ENCODE data around the gene CRYBB2. TPM values are rescaled to one million over a fixed set of nuclear protein-coding genes. Genes with fewer than 3 reads are reported as not detected.
A peak's percentile ranks its signal among the peaks of the same experiment; 100 is the strongest.
"Not testable (repeated sequence)": the region's sequence is repeated elsewhere in the genome, so short reads cannot be mapped to it uniquely, and the experiment has no call there.

The CRYBB2 gene
- polyA plus RNA-seq, 1 experiment, result 0.92 TPM

DNA sequence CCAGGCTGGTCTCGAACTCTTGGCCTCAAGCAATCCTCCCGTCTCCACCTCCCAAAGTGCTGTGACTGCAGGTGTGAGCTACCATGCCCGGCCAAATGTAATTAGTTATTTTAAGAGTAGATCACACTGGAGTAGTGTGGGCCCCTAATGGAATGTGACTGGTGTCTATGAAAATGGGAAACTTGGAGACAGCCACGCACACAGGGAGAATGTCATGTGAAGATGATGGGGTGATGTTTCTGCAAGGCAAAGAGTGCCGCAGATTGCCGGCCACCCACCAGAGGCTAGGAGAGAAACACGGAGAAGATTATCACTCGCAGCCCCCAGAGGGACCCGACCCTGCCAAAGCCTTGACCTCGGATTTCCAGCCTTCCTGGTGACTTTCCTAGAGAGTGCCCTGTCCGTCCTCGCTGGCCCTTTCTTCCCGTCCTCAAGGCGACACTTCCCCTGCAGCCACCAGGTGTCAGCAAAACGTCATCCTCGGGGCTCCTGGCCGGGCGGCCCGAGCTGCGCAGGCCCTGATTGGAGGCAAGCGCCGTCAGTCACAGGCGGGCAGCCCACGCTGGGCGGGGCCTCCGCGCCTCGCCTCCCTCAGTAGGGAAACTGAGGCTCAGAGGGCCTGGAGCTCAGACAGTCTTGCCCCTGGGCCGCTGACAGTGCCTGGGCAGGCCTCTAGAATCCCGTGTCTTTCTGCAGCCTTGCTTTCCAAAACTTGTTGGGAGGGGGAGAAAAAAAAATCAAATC lies 16.3 kb downstream of the CRYBB2 start:
- TF ChIP-seq, protein P1, sequence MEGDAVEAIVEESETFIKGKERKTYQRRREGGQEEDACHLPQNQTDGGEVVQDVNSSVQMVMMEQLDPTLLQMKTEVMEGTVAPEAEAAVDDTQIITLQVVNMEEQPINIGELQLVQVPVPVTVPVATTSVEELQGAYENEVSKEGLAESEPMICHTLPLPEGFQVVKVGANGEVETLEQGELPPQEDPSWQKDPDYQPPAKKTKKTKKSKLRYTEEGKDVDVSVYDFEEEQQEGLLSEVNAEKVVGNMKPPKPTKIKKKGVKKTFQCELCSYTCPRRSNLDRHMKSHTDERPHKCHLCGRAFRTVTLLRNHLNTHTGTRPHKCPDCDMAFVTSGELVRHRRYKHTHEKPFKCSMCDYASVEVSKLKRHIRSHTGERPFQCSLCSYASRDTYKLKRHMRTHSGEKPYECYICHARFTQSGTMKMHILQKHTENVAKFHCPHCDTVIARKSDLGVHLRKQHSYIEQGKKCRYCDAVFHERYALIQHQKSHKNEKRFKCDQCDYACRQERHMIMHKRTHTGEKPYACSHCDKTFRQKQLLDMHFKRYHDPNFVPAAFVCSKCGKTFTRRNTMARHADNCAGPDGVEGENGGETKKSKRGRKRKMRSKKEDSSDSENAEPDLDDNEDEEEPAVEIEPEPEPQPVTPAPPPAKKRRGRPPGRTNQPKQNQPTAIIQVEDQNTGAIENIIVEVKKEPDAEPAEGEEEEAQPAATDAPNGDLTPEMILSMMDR (IDR thresholded peaks at IDR 0.05; ENCODE audit: insufficient read depth, low read depth, low read length), result peak; percentile 63
- ChIA-PET CTCF (interaction anchor here (0.7 kb wide), 1 partner anchor 537 kb away, joined by 3 read pairs; no protein-coding TSS in a partner anchor), POLR2A (no interaction called here)
- DNase-seq (ENCODE audit: low read depth), result no peak
- Histone ChIP-seq H3K27me3 (ENCODE audit: control insufficient read depth, insufficient read depth, low read length) (no peaks in the 10 kb centered on the region), H3K4me3 (ENCODE audit: low read depth, low read length) (no peak overlapping the region), H3K36me3 (ENCODE audit: control insufficient read depth, insufficient read depth, low read length) (no peaks in the 10 kb centered on the region)

DNA sequence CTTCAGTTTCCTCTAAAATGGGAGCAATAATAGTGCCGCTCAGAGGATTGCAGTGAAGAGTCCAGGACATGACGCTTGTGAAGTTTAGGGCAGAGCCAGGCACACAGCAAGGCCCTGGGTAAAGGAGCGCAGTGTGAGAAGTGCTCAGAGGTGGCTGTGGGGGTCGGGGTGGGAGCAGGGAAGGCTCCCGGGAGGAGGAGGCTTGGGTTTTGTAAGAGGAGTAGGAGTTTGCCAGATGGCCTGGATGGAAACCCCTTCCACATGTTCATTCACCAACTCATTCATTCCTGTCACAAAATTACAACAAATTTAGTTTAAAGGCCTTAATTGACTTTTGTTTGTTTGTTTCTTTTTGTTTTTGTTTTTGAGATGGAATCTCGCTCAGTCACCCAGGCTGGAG lies 17.0 kb downstream of the CRYBB2 start:
- ChIA-PET POLR2A (no interaction called here), CTCF (interaction anchor here (0.7 kb wide), 1 partner anchor 537 kb away, joined by 3 read pairs; no protein-coding TSS in a partner anchor)
- H3K27me3 ChIP-seq (ENCODE audit: control insufficient read depth, insufficient read depth, low read length), result no peaks in the 10 kb centered on the region
- TF ChIP-seq, protein P1 (IDR thresholded peaks at IDR 0.05; ENCODE audit: insufficient read depth, low read depth, low read length), result no peak
- H3K4me3 ChIP-seq (ENCODE audit: low read depth, low read length), result no peak overlapping the region
- DNase-seq (ENCODE audit: low read depth), result no peak
- H3K36me3 ChIP-seq (ENCODE audit: control insufficient read depth, insufficient read depth, low read length), result no peaks in the 10 kb centered on the region

DNA sequence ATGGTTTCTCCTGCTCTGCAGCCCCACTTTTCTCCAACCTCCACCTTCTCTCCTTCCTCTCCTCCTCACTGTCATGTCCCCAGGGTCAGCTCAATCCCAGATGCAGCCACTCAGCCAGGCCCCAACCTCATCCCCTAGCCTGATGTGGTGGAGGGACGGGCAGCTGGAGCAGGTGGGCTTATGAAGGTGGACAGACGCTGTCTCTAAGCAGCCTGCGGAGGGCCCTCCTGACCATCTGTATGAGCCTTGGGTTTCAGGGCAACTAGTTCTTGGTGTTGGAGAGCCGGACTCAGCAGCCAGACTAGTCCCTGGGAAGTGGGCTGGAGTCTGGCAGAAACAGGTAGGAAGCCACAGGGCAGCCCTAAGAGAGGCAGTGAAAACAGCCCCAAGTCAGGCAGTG lies 18.1 kb downstream of the CRYBB2 start:
- TF ChIP-seq, protein P1 (IDR thresholded peaks at IDR 0.05; ENCODE audit: insufficient read depth, low read depth, low read length), result no peak

DNA sequence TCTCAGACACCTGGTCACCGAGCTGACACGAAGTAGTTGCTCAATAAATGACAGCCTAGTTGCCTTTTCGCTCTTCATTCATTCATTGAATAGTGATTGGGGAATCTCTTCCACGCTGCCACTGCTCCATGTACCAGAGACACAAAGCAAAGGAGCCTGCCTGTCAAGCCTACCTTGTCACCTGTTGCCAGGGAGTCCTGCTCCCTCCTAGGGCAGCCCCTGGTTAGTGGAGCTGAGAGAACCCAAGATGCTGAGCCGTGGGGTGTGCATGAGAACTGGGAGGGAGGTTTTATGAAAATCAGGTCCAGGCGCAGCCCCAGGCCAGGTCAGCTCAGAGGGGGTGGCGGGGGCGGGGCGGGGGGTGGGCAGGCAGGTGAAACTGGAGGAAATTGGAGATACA lies 18.6 kb downstream of the CRYBB2 start:
- POLR2A ChIA-PET; H3K4me3 ChIP-seq (ENCODE audit: low read depth, low read length); CTCF ChIA-PET; H3K27me3 ChIP-seq (ENCODE audit: control insufficient read depth, insufficient read depth, low read length); DNase-seq (ENCODE audit: low read depth); H3K36me3 ChIP-seq (ENCODE audit: control insufficient read depth, insufficient read depth, low read length): not testable (repeated sequence)

More for the DNA sequence above, 18.1 kb downstream of the CRYBB2 start:
- ChIA-PET CTCF (no interaction called here), POLR2A (no interaction called here)
- DNase-seq (ENCODE audit: low read depth), result no peak
- Histone ChIP-seq H3K27me3 (ENCODE audit: control insufficient read depth, insufficient read depth, low read length) (no peaks in the 10 kb centered on the region), H3K4me3 (ENCODE audit: low read depth, low read length) (no peak overlapping the region), H3K36me3 (ENCODE audit: control insufficient read depth, insufficient read depth, low read length) (no peaks in the 10 kb centered on the region)

DNA sequence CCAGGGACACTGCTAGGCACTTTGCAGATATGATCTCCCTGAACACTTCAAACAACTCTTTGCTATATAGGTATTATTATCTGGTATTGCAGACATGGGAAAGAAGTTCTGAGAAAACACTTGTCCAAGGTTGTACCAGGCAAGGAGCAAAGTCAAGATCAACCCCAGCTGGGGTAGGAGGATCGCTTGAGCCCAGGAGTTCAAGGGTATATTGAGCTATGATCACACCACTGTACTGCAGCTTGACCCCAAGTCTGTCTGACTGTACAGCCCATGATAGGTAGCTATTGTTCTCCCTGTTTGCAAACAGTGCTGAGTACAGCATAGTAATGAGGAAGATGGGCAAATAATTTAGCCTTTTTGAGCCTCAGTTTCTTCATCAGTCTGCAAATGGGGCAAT lies 35.7 kb downstream of the CRYBB2 start:
- POLR2A ChIA-PET; CTCF ChIA-PET; H3K4me3 ChIP-seq (ENCODE audit: low read depth, low read length); H3K36me3 ChIP-seq (ENCODE audit: control insufficient read depth, insufficient read depth, low read length); DNase-seq (ENCODE audit: low read depth); H3K27me3 ChIP-seq (ENCODE audit: control insufficient read depth, insufficient read depth, low read length): not testable (repeated sequence)

DNA sequence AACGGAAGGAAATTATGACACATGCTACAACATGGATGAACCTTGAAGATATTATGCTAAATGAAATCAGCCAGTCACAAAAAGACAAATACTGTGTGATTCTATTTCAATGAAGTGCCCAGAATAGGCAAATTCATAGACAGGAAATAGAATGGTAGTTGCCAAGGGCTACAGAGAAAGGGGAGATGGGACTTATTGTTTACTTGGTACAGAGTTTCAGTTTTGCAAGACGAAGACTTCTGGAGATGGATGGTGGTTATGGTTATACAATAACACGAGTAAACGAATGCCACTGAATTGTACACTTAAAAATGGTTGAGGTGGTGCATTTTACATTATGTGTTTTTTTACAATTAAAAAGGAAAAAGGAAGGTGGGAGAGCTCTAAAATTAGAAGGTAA lies 48.1 kb downstream of the CRYBB2 start:
- CTCF ChIA-PET; POLR2A ChIA-PET; H3K36me3 ChIP-seq (ENCODE audit: control insufficient read depth, insufficient read depth, low read length); H3K4me3 ChIP-seq (ENCODE audit: low read depth, low read length); DNase-seq (ENCODE audit: low read depth); H3K27me3 ChIP-seq (ENCODE audit: control insufficient read depth, insufficient read depth, low read length): not testable (repeated sequence)

DNA sequence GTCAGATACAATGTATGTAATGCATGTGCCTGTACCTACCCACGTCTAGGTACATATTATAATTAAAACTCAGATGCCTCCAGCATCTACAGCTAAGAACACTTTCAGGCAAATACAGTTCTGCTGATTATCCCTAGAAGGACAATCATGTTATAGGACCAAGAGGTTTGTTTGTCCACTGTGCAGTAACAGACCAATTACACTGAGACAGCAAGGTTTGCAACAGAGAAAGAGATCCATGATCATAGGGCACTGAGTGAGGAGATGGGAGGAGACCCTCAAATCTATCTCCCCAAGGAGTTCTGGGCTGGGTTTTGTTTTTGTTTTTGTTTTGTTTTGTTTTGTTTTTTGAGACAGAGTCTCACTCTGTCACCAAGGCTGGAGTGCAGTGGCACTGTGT lies 49.5 kb downstream of the CRYBB2 start:
- H3K27me3 ChIP-seq (ENCODE audit: control insufficient read depth, insufficient read depth, low read length); H3K36me3 ChIP-seq (ENCODE audit: control insufficient read depth, insufficient read depth, low read length); DNase-seq (ENCODE audit: low read depth); H3K4me3 ChIP-seq (ENCODE audit: low read depth, low read length): not testable (repeated sequence)
- POLR2A ChIA-PET, result interaction anchor here (0.6 kb wide), 1 partner anchor 219 kb away, joined by 5 read pairs; no protein-coding TSS in a partner anchor
- CTCF ChIA-PET, result interaction anchor here (0.6 kb wide), 1 partner anchor 496 kb away, joined by 3 read pairs; no protein-coding TSS in a partner anchor

DNA sequence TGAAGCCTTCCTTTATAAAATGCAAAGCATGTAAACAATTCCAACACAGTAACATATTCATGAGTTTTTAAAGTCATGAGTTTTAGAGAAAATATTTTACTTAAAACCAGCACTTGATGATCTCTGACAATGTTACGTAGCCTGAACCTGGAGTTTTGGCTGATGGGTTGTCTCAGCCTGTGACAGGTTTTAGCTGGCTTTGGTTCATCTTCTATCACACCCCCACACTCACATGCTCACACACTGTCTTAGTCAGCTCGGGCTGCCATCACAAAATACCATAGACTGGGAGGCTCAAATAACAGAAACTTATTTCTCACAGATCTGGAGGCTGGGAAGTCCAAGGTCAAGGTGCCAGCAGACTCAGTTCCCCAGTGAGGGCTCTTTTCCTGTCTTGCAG lies 50.6 kb downstream of the CRYBB2 start:
- H3K36me3 ChIP-seq (ENCODE audit: control insufficient read depth, insufficient read depth, low read length); H3K4me3 ChIP-seq (ENCODE audit: low read depth, low read length); DNase-seq (ENCODE audit: low read depth); CTCF ChIA-PET; POLR2A ChIA-PET; H3K27me3 ChIP-seq (ENCODE audit: control insufficient read depth, insufficient read depth, low read length): not testable (repeated sequence)

DNA sequence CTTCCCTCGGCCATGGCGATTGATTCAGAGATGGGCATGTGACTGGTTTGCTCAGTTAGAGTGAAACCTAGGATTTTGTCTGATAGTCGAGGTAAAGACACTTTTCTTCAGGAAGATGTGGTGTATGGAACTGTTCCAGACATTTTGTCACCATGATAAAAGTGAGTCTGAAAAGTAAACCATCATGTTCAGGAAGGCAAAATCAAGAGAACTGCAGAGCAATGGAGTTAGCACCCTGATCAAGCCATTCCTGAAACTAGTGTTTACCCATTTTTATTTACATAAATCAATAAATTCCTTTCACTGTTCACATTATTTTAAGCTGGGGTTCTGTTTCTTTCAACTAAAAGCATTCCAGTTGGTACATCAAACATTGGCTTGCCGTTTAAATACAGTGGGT lies 53.8 kb downstream of the CRYBB2 start:
- H3K36me3 ChIP-seq (ENCODE audit: control insufficient read depth, insufficient read depth, low read length); H3K27me3 ChIP-seq (ENCODE audit: control insufficient read depth, insufficient read depth, low read length); H3K4me3 ChIP-seq (ENCODE audit: low read depth, low read length); CTCF ChIA-PET; POLR2A ChIA-PET; DNase-seq (ENCODE audit: low read depth): not testable (repeated sequence)

DNA sequence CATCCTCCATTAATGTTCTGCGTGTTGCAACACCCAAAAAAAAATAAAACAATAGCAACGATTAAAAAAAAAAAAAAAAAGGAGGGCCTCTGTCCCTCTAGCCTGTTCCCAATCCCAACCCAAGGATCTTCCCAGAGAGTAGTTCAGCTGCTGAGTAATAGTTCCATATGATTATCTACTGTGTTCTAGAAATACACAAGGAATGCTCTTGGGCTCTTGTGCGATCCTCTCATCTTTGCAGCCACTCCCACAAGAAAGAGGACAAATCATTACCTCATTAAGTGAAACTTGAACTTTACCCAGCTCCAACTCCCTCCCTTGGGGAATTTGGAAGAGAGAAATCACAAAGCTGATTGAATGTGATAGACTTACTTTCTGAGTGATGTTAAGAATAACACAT lies 54.5 kb downstream of the CRYBB2 start:
- DNase-seq (ENCODE audit: low read depth), result not testable (repeated sequence)

More for the DNA sequence above, 54.5 kb downstream of the CRYBB2 start:
- CTCF ChIA-PET; H3K4me3 ChIP-seq (ENCODE audit: low read depth, low read length); H3K27me3 ChIP-seq (ENCODE audit: control insufficient read depth, insufficient read depth, low read length); H3K36me3 ChIP-seq (ENCODE audit: control insufficient read depth, insufficient read depth, low read length); POLR2A ChIA-PET: not testable (repeated sequence)

All from BJ (cell line).